H9 (cell line): ENCODE measurements around the gene AFAP1L2. TPM values are rescaled to one million over a fixed set of nuclear protein-coding genes. Genes with fewer than 3 reads are reported as not detected.

ENCODE experiments used
- DNase-seq: peaks from one replicate; pipeline ENCODE4 v3.0.0-alpha.2; 2017
- H2AFZ ChIP-seq: one replicate; pipeline ENCODE4 v1.6.1; 2013; ENCODE audit warnings: mild to moderate bottlenecking, low read length, control low read depth, moderate library complexity
- H2AK5ac ChIP-seq: 2 replicates; pipeline ENCODE4 v1.6.1; 2013; ENCODE audit warnings: low read length, control low read depth, mixed read lengths; ENCODE audit not compliant: insufficient read length
- H2BK120ac ChIP-seq: one replicate; pipeline ENCODE4 v1.6.1; 2013; ENCODE audit warnings: low read depth, mild to moderate bottlenecking, low read length, control low read depth, inconsistent platforms; ENCODE audit not compliant: poor library complexity, severe bottlenecking
- H2BK12ac ChIP-seq: 2 replicates; pipeline ENCODE4 v1.6.1; 2013; ENCODE audit warnings: low read length, control low read depth, mixed read lengths, low read depth; ENCODE audit not compliant: insufficient read length
- H2BK15ac ChIP-seq: 2 replicates; pipeline ENCODE4 v1.6.1; 2013; ENCODE audit warnings: low read depth, low read length, control low read depth
- H2BK20ac ChIP-seq: one replicate; pipeline ENCODE4 v1.6.1; 2013; ENCODE audit warnings: low read depth, mild to moderate bottlenecking, low read length, control low read depth, inconsistent platforms; ENCODE audit not compliant: poor library complexity, severe bottlenecking
- H2BK5ac ChIP-seq: 2 replicates; pipeline ENCODE4 v1.6.1; 2013; ENCODE audit warnings: low read length, control low read depth, mixed read lengths; ENCODE audit not compliant: insufficient read length
- H3K14ac ChIP-seq: 2 replicates; pipeline ENCODE4 v1.6.1; 2013; ENCODE audit warnings: low read length, control low read depth; ENCODE audit not compliant: insufficient read depth
- H3K18ac ChIP-seq: 2 replicates; pipeline ENCODE4 v1.6.1; 2013; ENCODE audit warnings: low read depth, mild to moderate bottlenecking, mixed read lengths, low read length, control low read depth; ENCODE audit not compliant: insufficient read length
- H3K23ac ChIP-seq: 2 replicates; pipeline ENCODE4 v1.6.1; 2013; ENCODE audit warnings: low read length, control low read depth, mixed read lengths, low read depth; ENCODE audit not compliant: insufficient read length
- H3K23me2 ChIP-seq: 2 replicates; pipeline ENCODE4 v1.6.1; 2013; ENCODE audit warnings: low read depth, mild to moderate bottlenecking, mixed read lengths, low read length, control low read depth; ENCODE audit not compliant: insufficient read length, poor library complexity, severe bottlenecking
- H3K27ac ChIP-seq: 2 replicates; pipeline ENCODE4 v1.5.1; 2013; ENCODE audit warnings: low read length, control low read depth, mixed read lengths, low read depth; ENCODE audit not compliant: insufficient read length
- H3K27me3 ChIP-seq: 2 replicates; pipeline ENCODE4 v1.6.1; 2013; ENCODE audit warnings: low read length, control low read depth, inconsistent platforms; ENCODE audit not compliant: insufficient read depth
- H3K4ac ChIP-seq: 2 replicates; pipeline ENCODE4 v1.6.1; 2013; ENCODE audit warnings: low read depth, mild to moderate bottlenecking, control low read depth, inconsistent platforms, low read length, moderate library complexity
- H3K4me1 ChIP-seq: 2 replicates; pipeline ENCODE4 v1.6.1; 2013; ENCODE audit warnings: low read length, control low read depth, inconsistent platforms; ENCODE audit not compliant: insufficient read depth
- H3K4me2 ChIP-seq: 2 replicates; pipeline ENCODE4 v1.6.1; 2013; ENCODE audit warnings: low read length, control low read depth, mixed read lengths; ENCODE audit not compliant: insufficient read length, insufficient read depth
- H3K56ac ChIP-seq: 2 replicates; pipeline ENCODE4 v1.6.1; 2013; ENCODE audit warnings: low read depth, mild to moderate bottlenecking, mixed read lengths, low read length, control low read depth; ENCODE audit not compliant: insufficient read length
- H3K79me1 ChIP-seq: 2 replicates; pipeline ENCODE4 v1.6.1; 2013; ENCODE audit warnings: low read depth, mild to moderate bottlenecking, moderate library complexity, low read length, control low read depth, inconsistent platforms; ENCODE audit not compliant: insufficient read depth, poor library complexity, severe bottlenecking
- H3K79me2 ChIP-seq: 2 replicates; pipeline ENCODE4 v1.6.1; 2013; ENCODE audit warnings: low read length, control low read depth, inconsistent platforms; ENCODE audit not compliant: insufficient read depth
- H3K9ac ChIP-seq: 2 replicates; pipeline ENCODE4 v1.6.1; 2013; ENCODE audit warnings: low read length, control low read depth, mixed read lengths; ENCODE audit not compliant: insufficient read length; ENCODE audit errors: extremely low read depth
- H3K9me3 ChIP-seq: one replicate; pipeline ENCODE4 v1.6.1; 2013; ENCODE audit warnings: low read depth, low read length, inconsistent platforms; ENCODE audit not compliant: control insufficient read depth
- H3T11ph ChIP-seq: one replicate; pipeline ENCODE4 v1.6.1; 2013; ENCODE audit warnings: mild to moderate bottlenecking, low read length, control low read depth, inconsistent platforms
- H4K20me1 ChIP-seq: one replicate; pipeline ENCODE4 v1.6.1; 2013; ENCODE audit not compliant: control insufficient read depth, insufficient read length, insufficient read depth
- H4K5ac ChIP-seq: 2 replicates; pipeline ENCODE4 v1.6.1; 2013; ENCODE audit warnings: low read depth, mild to moderate bottlenecking, mixed read lengths, low read length, control low read depth; ENCODE audit not compliant: insufficient read length
- H4K8ac ChIP-seq: replicated peaks from 2 replicates; pipeline ENCODE4 v1.6.1; 2013; ENCODE audit warnings: low read length, control low read depth, mixed read lengths, low read depth; ENCODE audit not compliant: insufficient read length
- H4K91ac ChIP-seq: 2 replicates; pipeline ENCODE4 v1.6.1; 2013; ENCODE audit warnings: low read depth, mild to moderate bottlenecking, moderate library complexity, mixed read lengths, low read length, control low read depth; ENCODE audit not compliant: insufficient read length
- H3K27ac Mint-ChIP-seq, 3 experiments: 2 replicates in 2 of 3; 3 replicates in 1 of 3; pipeline ENCODE4 v1.8.0; 2020 to 2021; ENCODE audit warnings: mixed read lengths in 3 of 3, mild to moderate bottlenecking in 1 of 3, moderate library complexity in 1 of 3
- H3K27me3 Mint-ChIP-seq: 2 replicates; pipeline ENCODE4 v1.8.0; 2021; ENCODE audit warnings: low read depth, mild to moderate bottlenecking, moderate library complexity, mixed read lengths
- H3K36me3 Mint-ChIP-seq, 3 experiments: 2 replicates in 2 of 3; 3 replicates in 1 of 3; pipeline ENCODE4 v1.8.0; 2020 to 2021; ENCODE audit warnings: low read depth in 3 of 3, mixed read lengths in 3 of 3; ENCODE audit not compliant: insufficient read depth in 1 of 3
- H3K4me1 Mint-ChIP-seq, 2 experiments: 2 replicates each; pipeline ENCODE4 v1.8.0; 2020; ENCODE audit warnings: mixed read lengths in 2 of 2
- H3K4me3 Mint-ChIP-seq, 2 experiments: 2 replicates in 1 of 2; 3 replicates in 1 of 2; pipeline ENCODE4 v1.8.0; 2020 to 2021; ENCODE audit warnings: mild to moderate bottlenecking in 2 of 2, mixed read lengths in 2 of 2, moderate library complexity in 1 of 2
- H3K9me3 Mint-ChIP-seq, 2 experiments: 2 replicates in 1 of 2; 3 replicates in 1 of 2; pipeline ENCODE4 v1.8.0; 2020; ENCODE audit warnings: mild to moderate bottlenecking in 2 of 2, mixed read lengths in 2 of 2, moderate library complexity in 1 of 2
- CTCF ChIP-seq: fragments of 200-600 bp; sonication (generic); conservative IDR thresholded peaks from 3 replicates; pipeline ENCODE4 v1.8.0; 2021; ENCODE audit warnings: antibody characterized with exemption, mild to moderate bottlenecking
- WGBS: extraction: QIAGEN DNeasy Blood & Tissue Kit; methylation state at CpG from one replicate; pipeline ENCODE4 v1.1.7; 2013; ENCODE audit warnings: missing lambda C conversion rate, low lambda C conversion rate, mixed read lengths; ENCODE audit not compliant: insufficient read length; ENCODE audit errors: extremely low coverage; 5-methylcytosine and 5-hydroxymethylcytosine counted together
- total RNA-seq: library from RNA; stranded (reverse); gene quantifications from 2 replicates; pipeline ENCODE4 v1.2.1, GENCODE V29; 2021

Gene AFAP1L2
- total RNA-seq, 1 experiment from 2014 or later, result 0.77 TPM

- Histone ChIP-seq H3K4ac (no peak overlapping the region), H3K79me2 (no peaks in the 10 kb centered on the region), H3K14ac (no peak overlapping the region), H2BK120ac (no peak overlapping the region), H2BK5ac (no peak overlapping the region), H4K8ac (no peak overlapping the region), H4K91ac (no peak overlapping the region), H2BK15ac (no peak overlapping the region), H3K27ac (no peak overlapping the region), H3K9me3 (no peaks in the 10 kb centered on the region), H3K18ac (no peak overlapping the region), H3T11ph (no peak overlapping the region), H3K9ac (no peak overlapping the region), H2BK12ac (no peak overlapping the region), H3K27me3 (no peaks in the 10 kb centered on the region), H4K20me1 (no peaks in the 10 kb centered on the region), H2AFZ (no peak overlapping the region), H2BK20ac (no peak overlapping the region), H4K5ac (no peak overlapping the region), H3K56ac (no peak overlapping the region), H3K23ac (no peak overlapping the region), H3K23me2 (no peaks in the 10 kb centered on the region), H3K79me1 (no peaks in the 10 kb centered on the region), H3K4me2 (no peak overlapping the region), H3K4me1 (no peaks in the 10 kb centered on the region), H2AK5ac (no peak overlapping the region)
- Mint-ChIP-seq H3K36me3 (no peaks in the 10 kb centered on the region), H3K27ac (peak overlapping the region in 1 of 3 experiments; percentile 72; a peak in 1 of 7 replicates), H3K9me3 (no peaks in the 10 kb centered on the region), H3K27me3 (peaks cover 6% of the 10 kb centered on the region; the same call in 1 of the 2 replicates), H3K4me3 (no peak overlapping the region), H3K4me1 (peaks cover 10 to 12% of the 10 kb centered on the region in 2 experiments; a peak in 3 of 4 replicates)
- TF ChIP-seq CTCF, result no peak
- no peak for DNase-seq
- no CpG with 5 or more reads among the region's 15 CpGs for WGBS
Observed at GRCh38 chr10:114374053-114374791, 30.1 kb downstream of the AFAP1L2 start.
